Activated CD8-positive, alpha-beta memory T cell treated with anti-CD3 and anti-CD28 coated beads, Interleukin-2, amount 50 U/mL, for 1 hour (primary cell): ENCODE measurements around the gene MAP2K7.
"Not testable (repeated sequence)": the region's sequence is repeated elsewhere in the genome, so short reads cannot be mapped to it uniquely, and the experiment has no call there.

Experiments used
- DNase-seq: peaks from one replicate; pipeline ENCODE4 v3.0.0-alpha.2; 2020; ENCODE audit errors: extremely low read depth

MAP2K7 gene

GRCh38 chr19:7903244-7904073 is at the start of gene MAP2K7:
Gene MAP2K7 (plus strand): TSS chr19:7903877. CDS start chr19:7903945, 68 bp downstream.
- peak; percentile 100 for DNase-seq

GRCh38 chr19:7855426-7856108 is 48.1 kb upstream of the MAP2K7 start:
- DNase-seq: no peak

GRCh38 chr19:7856109-7856591 is 47.5 kb upstream of the MAP2K7 start:
- no peak for DNase-seq

GRCh38 chr19:7856679-7857663 is 46.7 kb upstream of the MAP2K7 start:
- DNase-seq: no peak

GRCh38 chr19:7857727-7858108 is 46.0 kb upstream of the MAP2K7 start:
- DNase-seq: no peak

GRCh38 chr19:7858109-7858770 is 45.4 kb upstream of the MAP2K7 start:
- DNase-seq: no peak

- not testable (repeated sequence) for DNase-seq
Measured at GRCh38 chr19:7859087-7859486, 44.6 kb upstream of the MAP2K7 start.

- DNase-seq: no peak
Measured at GRCh38 chr19:7859831-7860713, 43.6 kb upstream of the MAP2K7 start.

GRCh38 chr19:7860714-7861618 is 42.7 kb upstream of the MAP2K7 start:
- no peak for DNase-seq

GRCh38 chr19:7861619-7862412 is 41.9 kb upstream of the MAP2K7 start:
- DNase-seq: no peak

- peak; percentile 14 for DNase-seq
Measured at GRCh38 chr19:7862413-7862951, 41.2 kb upstream of the MAP2K7 start.

GRCh38 chr19:7863157-7863970 is 40.3 kb upstream of the MAP2K7 start:
- no peak for DNase-seq

GRCh38 chr19:7863971-7864689 is 39.5 kb upstream of the MAP2K7 start:
- DNase-seq: no peak

GRCh38 chr19:7864690-7865074 is 39.0 kb upstream of the MAP2K7 start:
- DNase-seq: no peak

- DNase-seq: no peak
Measured at GRCh38 chr19:7865262-7865911, 38.3 kb upstream of the MAP2K7 start.
